Measurements from ENCODE around the gene SELENON. TPM values are rescaled to one million over a fixed set of nuclear protein-coding genes. Genes with fewer than 3 reads are reported as not detected.

Gene SELENON
- total and polyA plus RNA-seq, 2 of the 8 experiments (the other 6 are each of a cell fraction or from before 2014, with no cell fraction given): 43.0 to 77.6 TPM

DNA sequence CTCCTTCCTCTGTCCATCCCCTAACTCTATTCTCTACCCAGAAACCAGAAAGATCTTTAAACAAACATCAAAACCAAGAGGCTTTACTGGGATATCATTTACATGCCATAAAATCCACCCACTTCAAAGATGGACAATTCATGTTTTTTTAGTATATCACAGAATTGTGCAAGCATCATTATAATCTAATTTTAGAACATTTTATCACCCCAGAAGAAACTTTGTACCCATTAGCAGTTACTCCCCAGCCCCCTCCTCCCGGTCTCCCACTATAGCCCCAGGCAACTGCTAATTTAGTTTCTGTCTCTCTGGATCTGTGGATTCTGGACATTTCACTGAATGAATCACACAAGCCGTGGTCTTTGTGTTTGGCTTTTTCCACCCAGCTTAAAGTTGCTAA, 4.8 kb upstream of the SELENON start:
- Histone ChIP-seq H2BK20ac (ENCODE audit: low read length) (no peak overlapping the region), H2BK120ac (replicated peaks; ENCODE audit: low read depth, low read length) (no peak overlapping the region), H3K23me2 (ENCODE audit: low read depth, low read length) (peaks cover 2% of the 10 kb centered on the region; the same call in 1 of the 2 replicates), H3K9me3 (ENCODE audit: insufficient read depth in 2 of 2, low read depth in 1 of 2, low read length in 1 of 2) (no peaks in the 10 kb centered on the region), H3K4me3 (ENCODE audit: extremely low read depth in 1 of 4, insufficient read depth in 2 of 4, low read depth in 3 of 4, low read length in 4 of 4) (no peak overlapping the region), H3K79me2 (ENCODE audit: control insufficient read depth in 1 of 2, insufficient read depth in 2 of 2, low read length in 2 of 2) (no peaks in the 10 kb centered on the region), H3K79me1 (ENCODE audit: low read depth, low read length) (no peaks in the 10 kb centered on the region), H3K4me1 (replicated peaks in 1 of 4; ENCODE audit: control insufficient read depth in 3 of 4, insufficient read depth in 4 of 4, low read length in 3 of 4) (peaks cover 4 to 11% (median 7%) of the 10 kb centered on the region in 4 experiments; a peak in 6 of 7 replicates), H2AFZ (ENCODE audit: low read length) (no peak overlapping the region), H3K4me2 (ENCODE audit: insufficient read depth in 1 of 2, low read depth in 2 of 2, low read length in 2 of 2) (no peak overlapping the region), H4K91ac (replicated peaks; ENCODE audit: insufficient read length, low read length) (no peak overlapping the region), H3K9ac (replicated peaks in 1 of 4; ENCODE audit: extremely low read depth in 1 of 4, low read depth in 3 of 4, low read length in 3 of 4) (no peak overlapping the region), H3K23ac (ENCODE audit: insufficient read length) (no peak overlapping the region), H2BK12ac (ENCODE audit: low read depth, low read length) (no peak overlapping the region), H4K20me1 (replicated peaks in 1 of 2; ENCODE audit: control insufficient read depth in 1 of 2, insufficient read depth in 2 of 2, low read length in 2 of 2) (no peaks in the 10 kb centered on the region), H2AK5ac (ENCODE audit: low read depth, low read length) (no peak overlapping the region), H3K56ac (replicated peaks; ENCODE audit: insufficient read length, low read depth, low read length) (no peak overlapping the region), H3K27me3 (replicated peaks in 1 of 4; ENCODE audit: control insufficient read depth in 3 of 4, extremely low read depth in 1 of 4, insufficient read depth in 3 of 4, low read length in 3 of 4) (peaks cover 0 to 2% (median under 1%) of the 10 kb centered on the region in 4 experiments; a peak in 3 of 7 replicates), H2BK5ac (ENCODE audit: low read depth, low read length) (no peak overlapping the region), H3K18ac (ENCODE audit: extremely low read depth, low read length) (no peak overlapping the region), H3K14ac (ENCODE audit: insufficient read length) (no peak overlapping the region), H3K36me3 (ENCODE audit: control insufficient read depth in 2 of 4, insufficient read depth in 4 of 4, low read length in 3 of 4) (no peaks in the 10 kb centered on the region), H3K4ac (replicated peaks; ENCODE audit: insufficient read length, low read depth, low read length) (no peak overlapping the region), H3K27ac (ENCODE audit: low read depth, low read length) (no peak overlapping the region), H4K8ac (ENCODE audit: extremely low read depth, insufficient read depth, low read length) (no peak overlapping the region), H2BK15ac (ENCODE audit: low read length) (no peak overlapping the region), H4K5ac (ENCODE audit: insufficient read length, low read depth, low read length) (no peak overlapping the region)
- no peak for DNase-seq (ENCODE audit: low read depth in 1 of 2, low spot score in 2 of 2)
- ChIA-PET POLR2A (ENCODE audit: partially characterized antibody) (interaction anchor here (0.6 kb wide), 1 partner anchor 35 kb away, joined by 3 read pairs; no protein-coding TSS in a partner anchor), CTCF (ENCODE audit: partially characterized antibody) (interaction anchor here (0.7 to 4.5 kb wide), 15 partner anchors 14 to 550 kb away, joined by 3 to 26 read pairs (median 4); no protein-coding TSS in a partner anchor)
- WGBS, 2 experiments (ENCODE audit: extremely low coverage in 1 of 2, insufficient coverage in 1 of 2, insufficient read length in 1 of 2, insufficient replicate concordance in 2 of 2, low coverage in 1 of 2, low lambda C conversion rate in 2 of 2, missing lambda C conversion rate in 1 of 2): 84% methylated on average over 2 of the region's 2 CpGs; no CpG with 5 or more reads in 1 of the 2 experiments
- FAIRE-seq: no peak
- TF ChIP-seq CREB1 (IDR thresholded peaks at IDR 0.05) (no peak), CBX5 (IDR thresholded peaks at IDR 0.05; ENCODE audit: low read depth, low read length) (no peak), SIN3A (conservative IDR thresholded peaks at IDR 0.05 in 1 of 2, IDR thresholded peaks at IDR 0.05 in 1 of 2; ENCODE audit: low read depth in 1 of 2, low read length in 2 of 2) (no peak), SIRT6 (IDR thresholded peaks at IDR 0.05; ENCODE audit: low read length) (no peak), SAP30 (IDR thresholded peaks at IDR 0.05; ENCODE audit: insufficient read depth, insufficient replicate concordance, low read length) (no peak), TCF12 (IDR thresholded peaks at IDR 0.05; ENCODE audit: low read depth, low read length) (no peak), NRF1 (IDR thresholded peaks at IDR 0.05; ENCODE audit: low read depth, low read length) (no peak), SP1 (IDR thresholded peaks at IDR 0.05; ENCODE audit: low read depth, low read length) (no peak), SRF (IDR thresholded peaks at IDR 0.05; ENCODE audit: low read depth, low read length) (no peak), YY1 (IDR thresholded peaks at IDR 0.05; ENCODE audit: low read depth, low read length) (no peak), PHF8 (conservative IDR thresholded peaks at IDR 0.05; ENCODE audit: low read depth, low read length) (no peak), BACH1 (IDR thresholded peaks at IDR 0.05; ENCODE audit: low read length) (no peak)
- TF ChIP-seq, protein P1, sequence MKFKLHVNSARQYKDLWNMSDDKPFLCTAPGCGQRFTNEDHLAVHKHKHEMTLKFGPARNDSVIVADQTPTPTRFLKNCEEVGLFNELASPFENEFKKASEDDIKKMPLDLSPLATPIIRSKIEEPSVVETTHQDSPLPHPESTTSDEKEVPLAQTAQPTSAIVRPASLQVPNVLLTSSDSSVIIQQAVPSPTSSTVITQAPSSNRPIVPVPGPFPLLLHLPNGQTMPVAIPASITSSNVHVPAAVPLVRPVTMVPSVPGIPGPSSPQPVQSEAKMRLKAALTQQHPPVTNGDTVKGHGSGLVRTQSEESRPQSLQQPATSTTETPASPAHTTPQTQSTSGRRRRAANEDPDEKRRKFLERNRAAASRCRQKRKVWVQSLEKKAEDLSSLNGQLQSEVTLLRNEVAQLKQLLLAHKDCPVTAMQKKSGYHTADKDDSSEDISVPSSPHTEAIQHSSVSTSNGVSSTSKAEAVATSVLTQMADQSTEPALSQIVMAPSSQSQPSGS (IDR thresholded peaks at IDR 0.05; ENCODE audit: low read length): no peak

All from H1 (cell line).